ENCODE data around the gene NLRP12.

DNA sequence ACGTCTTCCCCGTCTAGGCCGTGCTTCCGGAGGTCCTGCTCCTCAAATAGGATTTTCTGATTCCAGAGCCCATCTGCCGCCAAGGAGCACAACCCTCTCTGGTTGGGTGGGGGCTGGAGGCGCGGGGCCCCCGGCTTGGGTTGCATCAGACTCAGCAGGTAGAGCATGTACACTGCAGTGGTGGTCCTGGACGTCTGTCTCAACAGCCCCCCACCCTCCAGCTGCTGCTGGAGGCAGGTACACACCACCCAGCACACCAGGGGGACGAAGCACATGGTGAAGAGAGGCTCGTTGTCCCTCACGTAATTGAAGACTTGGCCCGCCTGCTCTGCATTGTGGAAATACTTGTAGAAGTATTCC is 13.9 kb downstream of the NLRP12 start:
- TF ChIP-seq, protein P1, sequence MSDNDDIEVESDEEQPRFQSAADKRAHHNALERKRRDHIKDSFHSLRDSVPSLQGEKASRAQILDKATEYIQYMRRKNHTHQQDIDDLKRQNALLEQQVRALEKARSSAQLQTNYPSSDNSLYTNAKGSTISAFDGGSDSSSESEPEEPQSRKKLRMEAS (CRISPR knock-in tag; IDR thresholded peaks at IDR 0.05): no peak
- TF ChIP-seq, protein P2, sequence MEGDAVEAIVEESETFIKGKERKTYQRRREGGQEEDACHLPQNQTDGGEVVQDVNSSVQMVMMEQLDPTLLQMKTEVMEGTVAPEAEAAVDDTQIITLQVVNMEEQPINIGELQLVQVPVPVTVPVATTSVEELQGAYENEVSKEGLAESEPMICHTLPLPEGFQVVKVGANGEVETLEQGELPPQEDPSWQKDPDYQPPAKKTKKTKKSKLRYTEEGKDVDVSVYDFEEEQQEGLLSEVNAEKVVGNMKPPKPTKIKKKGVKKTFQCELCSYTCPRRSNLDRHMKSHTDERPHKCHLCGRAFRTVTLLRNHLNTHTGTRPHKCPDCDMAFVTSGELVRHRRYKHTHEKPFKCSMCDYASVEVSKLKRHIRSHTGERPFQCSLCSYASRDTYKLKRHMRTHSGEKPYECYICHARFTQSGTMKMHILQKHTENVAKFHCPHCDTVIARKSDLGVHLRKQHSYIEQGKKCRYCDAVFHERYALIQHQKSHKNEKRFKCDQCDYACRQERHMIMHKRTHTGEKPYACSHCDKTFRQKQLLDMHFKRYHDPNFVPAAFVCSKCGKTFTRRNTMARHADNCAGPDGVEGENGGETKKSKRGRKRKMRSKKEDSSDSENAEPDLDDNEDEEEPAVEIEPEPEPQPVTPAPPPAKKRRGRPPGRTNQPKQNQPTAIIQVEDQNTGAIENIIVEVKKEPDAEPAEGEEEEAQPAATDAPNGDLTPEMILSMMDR (IDR thresholded peaks at IDR 0.05): no peak
- TF ChIP-seq FOXP1 (CRISPR knock-in tag; IDR thresholded peaks at IDR 0.05; ENCODE audit: borderline replicate concordance): no peak
- no peak for TF ChIP-seq NFE2L1 (CRISPR knock-in tag; IDR thresholded peaks at IDR 0.05)
- TF ChIP-seq, protein P3, sequence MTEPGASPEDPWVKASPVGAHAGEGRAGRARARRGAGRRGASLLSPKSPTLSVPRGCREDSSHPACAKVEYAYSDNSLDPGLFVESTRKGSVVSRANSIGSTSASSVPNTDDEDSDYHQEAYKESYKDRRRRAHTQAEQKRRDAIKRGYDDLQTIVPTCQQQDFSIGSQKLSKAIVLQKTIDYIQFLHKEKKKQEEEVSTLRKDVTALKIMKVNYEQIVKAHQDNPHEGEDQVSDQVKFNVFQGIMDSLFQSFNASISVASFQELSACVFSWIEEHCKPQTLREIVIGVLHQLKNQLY (CRISPR knock-in tag; IDR thresholded peaks at IDR 0.05): no peak
- no peak for TF ChIP-seq GABPB1 (CRISPR knock-in tag; IDR thresholded peaks at IDR 0.05)
- TF ChIP-seq, protein P4, sequence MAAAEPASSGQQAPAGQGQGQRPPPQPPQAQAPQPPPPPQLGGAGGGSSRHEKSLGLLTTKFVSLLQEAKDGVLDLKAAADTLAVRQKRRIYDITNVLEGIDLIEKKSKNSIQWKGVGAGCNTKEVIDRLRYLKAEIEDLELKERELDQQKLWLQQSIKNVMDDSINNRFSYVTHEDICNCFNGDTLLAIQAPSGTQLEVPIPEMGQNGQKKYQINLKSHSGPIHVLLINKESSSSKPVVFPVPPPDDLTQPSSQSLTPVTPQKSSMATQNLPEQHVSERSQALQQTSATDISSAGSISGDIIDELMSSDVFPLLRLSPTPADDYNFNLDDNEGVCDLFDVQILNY (CRISPR knock-in tag; IDR thresholded peaks at IDR 0.05): no peak
- TF ChIP-seq ZBTB21 (CRISPR knock-in tag; IDR thresholded peaks at IDR 0.05; ENCODE audit: borderline replicate concordance): no peak
- no peak for TF ChIP-seq ZNF263 (CRISPR knock-in tag; IDR thresholded peaks at IDR 0.05; ENCODE audit: low read depth)
- TF ChIP-seq, protein P5, sequence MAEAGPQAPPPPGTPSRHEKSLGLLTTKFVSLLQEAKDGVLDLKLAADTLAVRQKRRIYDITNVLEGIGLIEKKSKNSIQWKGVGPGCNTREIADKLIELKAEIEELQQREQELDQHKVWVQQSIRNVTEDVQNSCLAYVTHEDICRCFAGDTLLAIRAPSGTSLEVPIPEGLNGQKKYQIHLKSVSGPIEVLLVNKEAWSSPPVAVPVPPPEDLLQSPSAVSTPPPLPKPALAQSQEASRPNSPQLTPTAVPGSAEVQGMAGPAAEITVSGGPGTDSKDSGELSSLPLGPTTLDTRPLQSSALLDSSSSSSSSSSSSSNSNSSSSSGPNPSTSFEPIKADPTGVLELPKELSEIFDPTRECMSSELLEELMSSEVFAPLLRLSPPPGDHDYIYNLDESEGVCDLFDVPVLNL (CRISPR knock-in tag; IDR thresholded peaks at IDR 0.05; ENCODE audit: borderline replicate concordance, low read depth): no peak
- TF ChIP-seq SMAD3 (CRISPR knock-in tag; IDR thresholded peaks at IDR 0.05; ENCODE audit: borderline replicate concordance): no peak
- TF ChIP-seq EMX1 (CRISPR knock-in tag; IDR thresholded peaks at IDR 0.05): no peak
- TF ChIP-seq, protein P6, sequence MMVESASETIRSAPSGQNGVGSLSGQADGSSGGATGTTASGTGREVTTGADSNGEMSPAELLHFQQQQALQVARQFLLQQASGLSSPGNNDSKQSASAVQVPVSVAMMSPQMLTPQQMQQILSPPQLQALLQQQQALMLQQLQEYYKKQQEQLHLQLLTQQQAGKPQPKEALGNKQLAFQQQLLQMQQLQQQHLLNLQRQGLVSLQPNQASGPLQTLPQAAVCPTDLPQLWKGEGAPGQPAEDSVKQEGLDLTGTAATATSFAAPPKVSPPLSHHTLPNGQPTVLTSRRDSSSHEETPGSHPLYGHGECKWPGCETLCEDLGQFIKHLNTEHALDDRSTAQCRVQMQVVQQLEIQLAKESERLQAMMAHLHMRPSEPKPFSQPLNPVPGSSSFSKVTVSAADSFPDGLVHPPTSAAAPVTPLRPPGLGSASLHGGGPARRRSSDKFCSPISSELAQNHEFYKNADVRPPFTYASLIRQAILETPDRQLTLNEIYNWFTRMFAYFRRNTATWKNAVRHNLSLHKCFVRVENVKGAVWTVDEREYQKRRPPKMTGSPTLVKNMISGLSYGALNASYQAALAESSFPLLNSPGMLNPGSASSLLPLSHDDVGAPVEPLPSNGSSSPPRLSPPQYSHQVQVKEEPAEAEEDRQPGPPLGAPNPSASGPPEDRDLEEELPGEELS (CRISPR knock-in tag; IDR thresholded peaks at IDR 0.05): no peak
- no peak for TF ChIP-seq ZNF317 (CRISPR knock-in tag; IDR thresholded peaks at IDR 0.05; ENCODE audit: borderline replicate concordance, low read depth)

All from WTC11 (cell line).